Nephron (organoid): Measurements from ENCODE around the gene ZNF451.
A peak's percentile ranks its signal among the peaks of the same experiment; 100 is the strongest.

ENCODE experiments used
- H3K27ac Mint-ChIP-seq, 3 experiments: 2 replicates each; pipeline ENCODE4 v1.8.0; 2020; ENCODE audit warnings: mixed read lengths in 3 of 3, mild to moderate bottlenecking in 2 of 3, moderate library complexity in 1 of 3
- H3K27me3 Mint-ChIP-seq: 2 replicates; pipeline ENCODE4 v1.8.0; 2021; ENCODE audit warnings: low read depth, mild to moderate bottlenecking, moderate library complexity, mixed read lengths
- H3K36me3 Mint-ChIP-seq: 2 replicates; pipeline ENCODE4 v1.8.0; 2020; ENCODE audit warnings: low read depth, mixed read lengths
- H3K4me1 Mint-ChIP-seq: 2 replicates; pipeline ENCODE4 v1.8.0; 2020; ENCODE audit warnings: mixed read lengths
- H3K4me3 Mint-ChIP-seq, 3 experiments: 2 replicates each; pipeline ENCODE4 v1.8.0; 2020; ENCODE audit warnings: mild to moderate bottlenecking in 3 of 3, mixed read lengths in 3 of 3, moderate library complexity in 2 of 3
- H3K9me3 Mint-ChIP-seq: 2 replicates; pipeline ENCODE4 v1.8.0; 2020; ENCODE audit warnings: mixed read lengths
- TF ChIP-seq, protein P1 (sequence below), 3 experiments: fragments of 200-600 bp; sonication (generic); IDR thresholded peaks; one replicate each; pipeline ENCODE4 v1.5.0; 2021; ENCODE audit warnings: antibody characterized with exemption in 3 of 3; ENCODE audit not compliant: unreplicated experiment in 3 of 3

ZNF451 gene

DNA sequence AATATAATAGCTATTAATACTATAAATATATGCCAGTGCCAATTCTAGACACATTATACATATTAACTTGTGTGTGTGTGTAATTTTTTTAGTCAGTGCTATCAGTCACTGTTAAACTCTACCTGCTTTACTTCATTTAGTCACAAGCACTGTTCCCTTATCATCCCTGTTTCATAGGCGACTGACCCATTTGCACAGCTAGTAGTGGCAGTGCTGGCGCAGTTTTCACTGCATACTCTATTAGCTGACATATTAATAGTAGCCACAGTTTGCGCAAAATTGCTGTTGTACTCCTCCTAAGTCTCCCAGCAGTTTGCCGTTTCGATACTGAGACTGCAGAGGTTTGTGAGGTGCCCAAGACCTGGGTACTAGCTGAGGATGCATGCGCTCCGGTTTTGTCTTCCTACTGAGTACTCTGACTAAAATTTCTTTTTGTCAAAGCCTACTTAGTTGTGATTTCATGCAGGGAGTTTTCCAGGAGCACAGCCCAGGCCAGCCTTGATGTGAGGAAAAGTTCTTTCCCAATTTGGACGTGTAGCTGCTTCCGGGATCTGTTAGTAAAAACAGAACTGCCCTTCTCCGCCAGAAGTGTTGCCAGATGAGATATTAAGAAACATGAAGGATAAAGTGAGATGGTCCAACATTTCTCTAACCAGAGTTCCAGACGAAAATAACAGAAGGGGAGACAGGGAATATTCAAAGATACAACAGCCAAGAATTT is 87.7 kb downstream of the ZNF451 start:
- Mint-ChIP-seq H3K4me1 (peaks cover 77% of the 10 kb centered on the region), H3K36me3 (peaks cover 30% of the 10 kb centered on the region), H3K9me3 (no peaks in the 10 kb centered on the region), H3K4me3 (peak overlapping the region in 1 of 3 experiments; percentile 51), H3K27ac (peak overlapping the region in 2 of 3 experiments; percentile 45 to 73), H3K27me3 (peaks cover 3% of the 10 kb centered on the region)
- TF ChIP-seq, protein P1, sequence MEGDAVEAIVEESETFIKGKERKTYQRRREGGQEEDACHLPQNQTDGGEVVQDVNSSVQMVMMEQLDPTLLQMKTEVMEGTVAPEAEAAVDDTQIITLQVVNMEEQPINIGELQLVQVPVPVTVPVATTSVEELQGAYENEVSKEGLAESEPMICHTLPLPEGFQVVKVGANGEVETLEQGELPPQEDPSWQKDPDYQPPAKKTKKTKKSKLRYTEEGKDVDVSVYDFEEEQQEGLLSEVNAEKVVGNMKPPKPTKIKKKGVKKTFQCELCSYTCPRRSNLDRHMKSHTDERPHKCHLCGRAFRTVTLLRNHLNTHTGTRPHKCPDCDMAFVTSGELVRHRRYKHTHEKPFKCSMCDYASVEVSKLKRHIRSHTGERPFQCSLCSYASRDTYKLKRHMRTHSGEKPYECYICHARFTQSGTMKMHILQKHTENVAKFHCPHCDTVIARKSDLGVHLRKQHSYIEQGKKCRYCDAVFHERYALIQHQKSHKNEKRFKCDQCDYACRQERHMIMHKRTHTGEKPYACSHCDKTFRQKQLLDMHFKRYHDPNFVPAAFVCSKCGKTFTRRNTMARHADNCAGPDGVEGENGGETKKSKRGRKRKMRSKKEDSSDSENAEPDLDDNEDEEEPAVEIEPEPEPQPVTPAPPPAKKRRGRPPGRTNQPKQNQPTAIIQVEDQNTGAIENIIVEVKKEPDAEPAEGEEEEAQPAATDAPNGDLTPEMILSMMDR (IDR thresholded peaks at IDR 0.05; ENCODE audit: unreplicated experiment in 3 of 3), result no peak

- Mint-ChIP-seq H3K4me3 (no peak overlapping the region), H3K36me3 (peaks cover 45% of the 10 kb centered on the region), H3K4me1 (peaks cover 53% of the 10 kb centered on the region), H3K27me3 (no peaks in the 10 kb centered on the region), H3K27ac (peak overlapping the region in 2 of 3 experiments; percentile 9 to 88), H3K9me3 (no peaks in the 10 kb centered on the region)
- TF ChIP-seq, protein P1 (IDR thresholded peaks at IDR 0.05; ENCODE audit: unreplicated experiment in 3 of 3), result no peak
Observed at GRCh38 chr6:57180596-57180995, 90.6 kb downstream of the ZNF451 start.

DNA sequence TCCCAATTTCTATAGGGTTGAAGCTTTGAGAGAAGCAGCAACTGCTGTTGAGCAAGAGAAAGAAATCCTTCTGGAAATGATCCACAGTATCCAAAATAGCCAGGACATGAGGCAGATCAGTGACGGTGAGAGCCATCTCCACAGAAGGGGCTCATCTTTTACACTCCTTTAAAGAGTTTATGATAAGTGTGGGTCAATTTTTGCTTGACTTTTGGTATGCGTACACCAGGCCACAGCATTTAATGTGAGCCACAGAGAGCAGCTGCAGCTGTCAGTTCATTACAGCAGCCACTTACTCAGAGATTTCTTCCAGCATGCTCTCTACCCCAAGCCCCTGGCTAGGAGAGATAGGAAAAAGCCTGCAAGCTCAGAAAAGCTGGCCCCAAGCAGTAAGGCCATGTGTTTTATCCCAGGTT is 92.0 kb downstream of the ZNF451 start:
- no peaks in the 10 kb centered on the region for H3K27me3 Mint-ChIP-seq
- H3K4me1 Mint-ChIP-seq, result peaks cover 44% of the 10 kb centered on the region
- peak overlapping the region in 1 of 3 experiments; percentile 45 for H3K4me3 Mint-ChIP-seq
- TF ChIP-seq, protein P1 (IDR thresholded peaks at IDR 0.05; ENCODE audit: unreplicated experiment in 3 of 3), result no peak
- peaks cover 50% of the 10 kb centered on the region for H3K36me3 Mint-ChIP-seq
- no peaks in the 10 kb centered on the region for H3K9me3 Mint-ChIP-seq
- peak overlapping the region; percentile 55 to 89 (median 88) for H3K27ac Mint-ChIP-seq

GRCh38 chr6:57183336-57183735 is 93.3 kb downstream of the ZNF451 start:
- Mint-ChIP-seq H3K36me3 (peaks cover 49% of the 10 kb centered on the region), H3K4me3 (no peak overlapping the region), H3K9me3 (no peaks in the 10 kb centered on the region), H3K27ac (no peak overlapping the region), H3K27me3 (no peaks in the 10 kb centered on the region), H3K4me1 (peaks cover 35% of the 10 kb centered on the region)
- TF ChIP-seq, protein P1 (IDR thresholded peaks at IDR 0.05; ENCODE audit: unreplicated experiment in 3 of 3), result no peak

DNA sequence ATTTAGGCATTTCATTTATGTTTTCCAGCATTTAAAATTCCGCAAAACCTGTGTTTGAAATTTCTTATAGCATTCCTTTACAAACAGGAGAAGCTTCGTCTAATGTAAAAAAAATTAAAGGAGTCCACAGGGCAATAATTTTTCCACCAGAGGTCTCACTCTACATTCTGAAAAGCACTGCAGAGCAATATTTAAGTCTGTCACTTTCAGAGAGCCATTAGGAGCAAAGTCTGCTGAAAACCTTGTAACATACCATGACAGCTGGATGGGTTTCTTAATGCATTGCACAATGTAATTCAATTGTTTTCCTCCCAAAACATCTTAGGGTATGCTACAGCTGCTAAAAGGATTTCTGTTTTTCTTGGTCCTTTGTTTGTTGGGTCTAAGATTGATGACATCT is 100.2 kb downstream of the ZNF451 start:
- Mint-ChIP-seq H3K27ac (peak overlapping the region in 1 of 3 experiments; percentile 6), H3K36me3 (peaks cover 37% of the 10 kb centered on the region), H3K4me1 (peaks cover 5% of the 10 kb centered on the region), H3K27me3 (no peaks in the 10 kb centered on the region), H3K9me3 (no peaks in the 10 kb centered on the region), H3K4me3 (no peak overlapping the region)
- TF ChIP-seq, protein P1 (IDR thresholded peaks at IDR 0.05; ENCODE audit: unreplicated experiment in 3 of 3), result peak; percentile 37 to 56 (median 49)

DNA sequence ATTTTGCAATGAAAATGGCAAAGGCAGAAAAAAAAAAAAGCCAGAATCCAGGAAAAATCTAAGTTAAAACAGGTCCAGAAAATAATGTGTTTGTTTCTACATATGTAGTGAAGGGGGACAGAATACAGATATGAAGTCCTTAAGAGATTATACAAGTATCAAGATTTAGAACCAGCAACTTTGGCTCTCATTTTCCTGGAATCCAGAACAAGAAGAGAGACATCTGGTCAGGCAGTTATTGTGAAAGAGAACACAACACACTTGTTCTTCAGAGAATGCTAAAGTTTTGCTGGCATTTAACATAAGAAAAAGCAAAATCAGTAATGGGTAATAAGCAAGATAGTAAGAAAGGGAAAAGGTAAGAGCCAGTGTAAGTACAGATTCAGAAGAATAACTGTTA is 103.2 kb downstream of the ZNF451 start:
- H3K27me3 Mint-ChIP-seq, result no peaks in the 10 kb centered on the region
- peak overlapping the region in 1 of 3 experiments; percentile 24 for H3K27ac Mint-ChIP-seq
- H3K9me3 Mint-ChIP-seq, result no peaks in the 10 kb centered on the region
- peaks cover 5% of the 10 kb centered on the region for H3K4me1 Mint-ChIP-seq
- peaks cover 36% of the 10 kb centered on the region for H3K36me3 Mint-ChIP-seq
- H3K4me3 Mint-ChIP-seq, result no peak overlapping the region
- TF ChIP-seq, protein P1 (IDR thresholded peaks at IDR 0.05; ENCODE audit: unreplicated experiment in 3 of 3), result no peak
